Keratinocyte (primary cell): ENCODE results near the gene ACAN. TPM values are rescaled to one million over a fixed set of nuclear protein-coding genes. Genes with fewer than 3 reads are reported as not detected.
A peak's percentile ranks its signal among the peaks of the same experiment; 100 is the strongest.

ENCODE experiments used
- DNase-seq: peaks from one replicate; pipeline ENCODE4 v3.0.0-alpha.2; 2011; ENCODE audit warnings: low read depth, missing footprints, low spot score
- FAIRE-seq: peaks from 2 replicates; lab custom pipeline; 2011; peaks lifted over from hg19 to GRCh38; lab: Jason Lieb, UNC
- H2AFZ ChIP-seq: 2 replicates; pipeline ENCODE4 v1.6.0; 2012; ENCODE audit warnings: low read length, control low read depth, inconsistent platforms; ENCODE audit not compliant: control insufficient read depth
- H3K27ac ChIP-seq: 2 replicates; pipeline ENCODE4 v1.5.1; 2011; ENCODE audit warnings: low read length; ENCODE audit not compliant: control insufficient read depth, insufficient read depth
- H3K27me3 ChIP-seq: 3 replicates; pipeline ENCODE4 v1.6.0; 2011; ENCODE audit warnings: low read length; ENCODE audit not compliant: control insufficient read depth, insufficient read depth; ENCODE audit errors: extremely low read depth
- H3K36me3 ChIP-seq, 2 experiments: 2 replicates in 1 of 2; 3 replicates in 1 of 2; pipeline ENCODE4 v1.5.1; 2011; ENCODE audit warnings: low read length in 2 of 2, mild to moderate bottlenecking in 1 of 2; ENCODE audit not compliant: control insufficient read depth in 2 of 2, insufficient read depth in 2 of 2; ENCODE audit errors: extremely low read depth in 1 of 2
- H3K4me1 ChIP-seq: 3 replicates; pipeline ENCODE4 v1.5.1; 2011; ENCODE audit warnings: low read length; ENCODE audit not compliant: control insufficient read depth, insufficient read depth; ENCODE audit errors: extremely low read depth
- H3K4me2 ChIP-seq: 3 replicates; pipeline ENCODE4 v1.6.0; 2011; ENCODE audit warnings: low read depth, low read length; ENCODE audit not compliant: control insufficient read depth, insufficient read depth; ENCODE audit errors: extremely low read depth
- H3K4me3 ChIP-seq, 3 experiments: fragments of 200-600 bp in 1 of 3; sonication (generic) in 1 of 3; 2 replicates in 2 of 3; 3 replicates in 1 of 3; pipeline ENCODE4 v1.5.1; 2011 to 2016; ENCODE audit warnings: low read length in 3 of 3, mild to moderate bottlenecking in 3 of 3, control low read depth in 2 of 3, inconsistent platforms in 1 of 3, low read depth in 1 of 3, mixed read lengths in 1 of 3, mixed run types in 1 of 3, moderate library complexity in 1 of 3; ENCODE audit not compliant: control insufficient read depth in 2 of 3, insufficient read depth in 2 of 3; ENCODE audit errors: extremely low read depth in 1 of 3
- H3K79me2 ChIP-seq: 2 replicates; pipeline ENCODE4 v1.6.0; 2012; ENCODE audit warnings: low read length; ENCODE audit not compliant: control insufficient read depth, insufficient read depth
- H3K9ac ChIP-seq: 3 replicates; pipeline ENCODE4 v1.6.0; 2011; ENCODE audit warnings: low read length; ENCODE audit not compliant: control insufficient read depth, insufficient read depth; ENCODE audit errors: extremely low read depth
- H3K9me1 ChIP-seq: 3 replicates; pipeline ENCODE4 v1.6.0; 2011; ENCODE audit warnings: low read length; ENCODE audit not compliant: control insufficient read depth, insufficient read depth; ENCODE audit errors: extremely low read depth
- H3K9me3 ChIP-seq: 2 replicates; pipeline ENCODE4 v1.5.1; 2012; ENCODE audit warnings: low read depth, low read length; ENCODE audit not compliant: control insufficient read depth
- H4K20me1 ChIP-seq: 3 replicates; pipeline ENCODE4 v1.6.0; 2011; ENCODE audit warnings: low read length; ENCODE audit not compliant: control insufficient read depth, insufficient read depth; ENCODE audit errors: extremely low read depth
- CTCF ChIP-seq, 3 experiments: IDR thresholded peaks in 1 of 3; conservative IDR thresholded peaks in 1 of 3; optimal IDR thresholded peaks in 1 of 3; 2 replicates in 2 of 3; 3 replicates in 1 of 3; pipeline versions ENCODE3 to v1.5.1; 2011; ENCODE audit warnings: low read length in 3 of 3, mild to moderate bottlenecking in 3 of 3, moderate library complexity in 2 of 3, control low read depth in 1 of 3, inconsistent platforms in 1 of 3; ENCODE audit not compliant: insufficient read depth in 2 of 3; ENCODE audit errors: extremely low read depth in 1 of 3
- EZH2 ChIP-seq: IDR thresholded peaks from one replicate; pipeline ENCODE4 v1.6.1; 2012; ENCODE audit warnings: inconsistent platforms, mild to moderate bottlenecking, low read length, moderate library complexity
- dilution Hi-C: fragments of 300-500 bp; cut with MboI; formaldehyde crosslinking; loops from one replicate; pipeline ENCODE4 v1.7.0; 2020; ENCODE audit warnings: low sequenced_read_pairs; ENCODE audit not compliant: extremely low pct_ligation_motif_present
- polyA plus RNA-seq, 5 experiments: library from polyadenylated mRNA; depleted of rRNA in 3 of 5; stranded (reverse) in 3 of 5; stranded (forward) in 1 of 5; unstranded in 1 of 5; fragments of >200 nt; gene quantifications; 1 replicate in 1 of 5; 2 replicates in 3 of 5; 3 replicates in 1 of 5; pipeline versions ENCODE4 v1.2.1 to v1.2.3, GENCODE V29; 2011 to 2012; ENCODE audit warnings: missing spikeins in 2 of 5, low read depth in 1 of 5, low replicate concordance in 1 of 5

The ACAN gene
- polyA plus RNA-seq, 1 donor (not counting 4 experiments of a cell fraction or from before 2014, with no cell fraction given): not detected

- Histone ChIP-seq H3K79me2 (no peaks in the 10 kb centered on the region), H3K9me3 (no peaks in the 10 kb centered on the region), H3K36me3 (no peaks in the 10 kb centered on the region), H3K4me1 (no peaks in the 10 kb centered on the region), H3K4me2 (no peak overlapping the region), H3K27ac (no peak overlapping the region), H3K27me3 (no peaks in the 10 kb centered on the region), H3K9ac (no peak overlapping the region), H4K20me1 (no peaks in the 10 kb centered on the region), H2AFZ (no peak overlapping the region), H3K4me3 (no peak overlapping the region), H3K9me1 (no peaks in the 10 kb centered on the region)
- FAIRE-seq: peak; percentile 23
- TF ChIP-seq CTCF (optimal IDR thresholded peaks at IDR 0.05 in 1 of 3, IDR thresholded peaks at IDR 0.05 in 1 of 3, conservative IDR thresholded peaks at IDR 0.05 in 1 of 3; ENCODE audit: extremely low read depth in 1 of 3, insufficient read depth in 2 of 3, low read length in 3 of 3) (no peak), EZH2 (no peak)
- dilution Hi-C loops: no loop called here
- no peak for DNase-seq
Measured at GRCh38 chr15:88835646-88836045, 32.4 kb downstream of the ACAN start.

- H3K4me2 ChIP-seq: no peak overlapping the region
- H3K79me2 ChIP-seq: no peaks in the 10 kb centered on the region
- no peak overlapping the region for H3K9ac ChIP-seq
- H3K4me1 ChIP-seq: no peaks in the 10 kb centered on the region
- H3K27me3 ChIP-seq: no peaks in the 10 kb centered on the region
- dilution Hi-C loops: no loop called here
- H3K9me1 ChIP-seq: no peaks in the 10 kb centered on the region
- TF ChIP-seq CTCF (optimal IDR thresholded peaks at IDR 0.05 in 1 of 3, IDR thresholded peaks at IDR 0.05 in 1 of 3, conservative IDR thresholded peaks at IDR 0.05 in 1 of 3; ENCODE audit: extremely low read depth in 1 of 3, insufficient read depth in 2 of 3, low read length in 3 of 3) (no peak), EZH2 (no peak)
- no peak overlapping the region for H2AFZ ChIP-seq
- FAIRE-seq (no peak), DNase-seq (no peak)
- H4K20me1 ChIP-seq: no peaks in the 10 kb centered on the region
- no peak overlapping the region for H3K4me3 ChIP-seq
- H3K9me3 ChIP-seq: no peaks in the 10 kb centered on the region
- no peak overlapping the region for H3K27ac ChIP-seq
- no peaks in the 10 kb centered on the region for H3K36me3 ChIP-seq
Measured at GRCh38 chr15:88838667-88839066, 35.4 kb downstream of the ACAN start.
